KMS-11 (cell line): ENCODE results near the gene ZNF618.
A peak's percentile ranks its signal among the peaks of the same experiment; 100 is the strongest.

Source experiments
- H2AFZ ChIP-seq: fragments of 200-600 bp; sonication (generic); 2 replicates; pipeline ENCODE4 v1.6.1; 2016; ENCODE audit warnings: antibody characterized with exemption, mixed run types, low read depth
- H3K27ac ChIP-seq: fragments of 200-600 bp; sonication (generic); 2 replicates; pipeline ENCODE4 v1.6.1; 2016; ENCODE audit warnings: mild to moderate bottlenecking, mixed run types
- H3K27me3 ChIP-seq: fragments of 200-600 bp; sonication (generic); 2 replicates; pipeline ENCODE4 v1.6.1; 2017; ENCODE audit warnings: mild to moderate bottlenecking, low read depth, mixed run types, moderate library complexity; ENCODE audit not compliant: insufficient read depth
- H3K36me3 ChIP-seq: fragments of 200-600 bp; sonication (generic); 2 replicates; pipeline ENCODE4 v1.6.1; 2017; ENCODE audit warnings: mild to moderate bottlenecking, mixed run types; ENCODE audit not compliant: insufficient read depth
- H3K4me1 ChIP-seq: fragments of 200-600 bp; sonication (generic); 2 replicates; pipeline ENCODE4 v1.6.1; 2016; ENCODE audit warnings: mild to moderate bottlenecking, low read depth, mixed run types; ENCODE audit not compliant: poor library complexity, severe bottlenecking
- H3K4me2 ChIP-seq: fragments of 200-600 bp; sonication (generic); 2 replicates; pipeline ENCODE4 v1.7.0; 2016; ENCODE audit warnings: mild to moderate bottlenecking, mixed run types
- H3K4me3 ChIP-seq: fragments of 200-600 bp; sonication (generic); IDR thresholded peaks from 2 replicates; pipeline ENCODE4 v1.6.1; 2017; ENCODE audit warnings: low read depth, low read length, mixed read lengths; ENCODE audit not compliant: insufficient read depth
- H3K79me2 ChIP-seq: fragments of 200-600 bp; sonication (generic); 2 replicates; pipeline ENCODE4 v1.6.1; 2016; ENCODE audit warnings: low read depth, mixed run types; ENCODE audit not compliant: insufficient read depth
- H3K9ac ChIP-seq: fragments of 200-600 bp; sonication (generic); 2 replicates; pipeline ENCODE4 v1.6.1; 2016; ENCODE audit warnings: mild to moderate bottlenecking, mixed run types
- H4K20me1 ChIP-seq: fragments of 200-600 bp; sonication (generic); 2 replicates; pipeline ENCODE4 v1.6.1; 2016; ENCODE audit warnings: mild to moderate bottlenecking, mixed run types; ENCODE audit not compliant: insufficient read depth
- TF ChIP-seq, protein P1 (sequence below): fragments of 200-600 bp; sonication (generic); conservative IDR thresholded peaks from 2 replicates; pipeline ENCODE4 v1.6.1; 2017; ENCODE audit warnings: low read depth, mild to moderate bottlenecking, antibody characterized with exemption, low read length, moderate library complexity, mixed read lengths

Gene ZNF618

DNA sequence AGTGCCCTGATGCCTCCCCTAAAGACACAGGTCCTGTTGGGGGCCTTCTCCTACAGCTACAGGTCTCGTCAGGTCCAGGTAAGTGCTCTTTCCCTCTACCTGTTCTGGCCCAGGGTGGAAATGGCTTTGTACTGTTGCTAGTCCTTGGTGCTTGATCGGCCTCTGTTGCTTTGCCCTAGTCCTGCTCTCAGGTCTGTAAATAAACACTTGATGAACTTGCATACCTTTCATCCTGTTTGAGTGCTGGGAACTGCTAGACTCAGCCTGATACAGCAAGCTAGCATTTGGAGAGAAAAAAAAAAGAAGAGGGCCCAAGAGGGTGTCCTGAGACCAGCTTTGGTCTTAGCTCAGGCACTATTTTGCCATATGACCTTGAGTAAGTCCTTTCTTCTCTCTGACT lies 21.8 kb upstream of the ZNF618 start:
- Histone ChIP-seq H3K27ac (no peak overlapping the region), H4K20me1 (no peaks in the 10 kb centered on the region), H3K4me3 (no peak overlapping the region), H2AFZ (no peak overlapping the region), H3K4me1 (peaks cover 11% of the 10 kb centered on the region), H3K9ac (no peak overlapping the region), H3K27me3 (no peaks in the 10 kb centered on the region), H3K36me3 (no peaks in the 10 kb centered on the region), H3K4me2 (no peak overlapping the region), H3K79me2 (no peaks in the 10 kb centered on the region)
- TF ChIP-seq, protein P1, sequence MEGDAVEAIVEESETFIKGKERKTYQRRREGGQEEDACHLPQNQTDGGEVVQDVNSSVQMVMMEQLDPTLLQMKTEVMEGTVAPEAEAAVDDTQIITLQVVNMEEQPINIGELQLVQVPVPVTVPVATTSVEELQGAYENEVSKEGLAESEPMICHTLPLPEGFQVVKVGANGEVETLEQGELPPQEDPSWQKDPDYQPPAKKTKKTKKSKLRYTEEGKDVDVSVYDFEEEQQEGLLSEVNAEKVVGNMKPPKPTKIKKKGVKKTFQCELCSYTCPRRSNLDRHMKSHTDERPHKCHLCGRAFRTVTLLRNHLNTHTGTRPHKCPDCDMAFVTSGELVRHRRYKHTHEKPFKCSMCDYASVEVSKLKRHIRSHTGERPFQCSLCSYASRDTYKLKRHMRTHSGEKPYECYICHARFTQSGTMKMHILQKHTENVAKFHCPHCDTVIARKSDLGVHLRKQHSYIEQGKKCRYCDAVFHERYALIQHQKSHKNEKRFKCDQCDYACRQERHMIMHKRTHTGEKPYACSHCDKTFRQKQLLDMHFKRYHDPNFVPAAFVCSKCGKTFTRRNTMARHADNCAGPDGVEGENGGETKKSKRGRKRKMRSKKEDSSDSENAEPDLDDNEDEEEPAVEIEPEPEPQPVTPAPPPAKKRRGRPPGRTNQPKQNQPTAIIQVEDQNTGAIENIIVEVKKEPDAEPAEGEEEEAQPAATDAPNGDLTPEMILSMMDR = no peak

DNA sequence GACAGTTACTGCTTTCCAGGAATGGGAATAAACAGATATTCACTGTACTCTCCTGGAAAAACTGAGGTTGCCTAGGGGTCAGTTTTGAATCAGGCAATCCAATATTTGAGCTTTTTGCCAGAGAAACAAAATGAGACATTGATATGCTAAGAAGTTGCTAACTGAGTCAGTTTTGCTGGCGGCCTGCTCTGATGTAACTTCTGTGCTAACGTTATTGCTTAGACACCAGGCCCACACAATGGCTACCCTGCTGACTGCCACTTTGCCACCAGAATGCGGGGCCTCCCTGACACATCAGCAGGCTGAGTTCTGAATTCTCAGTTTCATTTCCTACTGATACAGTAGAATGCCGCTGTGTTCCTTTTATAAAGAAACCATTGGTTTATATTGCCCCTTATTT lies 18.2 kb upstream of the ZNF618 start:
- H3K4me3 ChIP-seq = no peak overlapping the region
- TF ChIP-seq, protein P1 = no peak
- no peaks in the 10 kb centered on the region for H3K36me3 ChIP-seq
- no peaks in the 10 kb centered on the region for H3K79me2 ChIP-seq
- H4K20me1 ChIP-seq = no peaks in the 10 kb centered on the region
- peak overlapping the region; percentile 31; the same call in 1 of the 2 replicates for H2AFZ ChIP-seq
- no peak overlapping the region for H3K9ac ChIP-seq
- no peaks in the 10 kb centered on the region for H3K27me3 ChIP-seq
- peak overlapping the region; percentile 8; the same call in 1 of the 2 replicates for H3K27ac ChIP-seq
- peaks cover 11% of the 10 kb centered on the region for H3K4me1 ChIP-seq
- H3K4me2 ChIP-seq = peak overlapping the region; percentile 11; the same call in 1 of the 2 replicates

DNA sequence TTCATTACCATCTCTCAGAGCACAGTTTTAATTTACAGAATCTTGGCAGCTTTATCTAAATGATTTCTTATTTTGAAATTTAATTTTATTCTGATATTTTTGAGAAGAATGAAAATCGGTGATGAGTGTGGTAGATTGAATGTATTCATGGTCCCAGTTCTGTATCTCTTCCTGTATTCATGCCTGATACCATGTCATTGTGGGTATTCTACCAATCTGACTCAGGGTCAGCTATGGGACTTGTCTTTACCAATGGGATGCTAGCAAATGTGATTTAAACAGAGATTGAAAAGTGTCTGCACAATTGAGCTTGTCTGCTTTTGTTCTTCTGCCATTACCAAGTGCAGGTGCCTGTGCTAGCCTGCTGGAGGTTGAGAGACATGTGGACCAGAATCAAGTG lies 17.8 kb upstream of the ZNF618 start:
- TF ChIP-seq, protein P1 = no peak
- peak overlapping the region; percentile 8; the same call in 1 of the 2 replicates for H3K27ac ChIP-seq
- 0 out of 2 replicates have a peak overlapping the region, but pooled peaks have one; percentile 31 for H2AFZ ChIP-seq

DNA sequence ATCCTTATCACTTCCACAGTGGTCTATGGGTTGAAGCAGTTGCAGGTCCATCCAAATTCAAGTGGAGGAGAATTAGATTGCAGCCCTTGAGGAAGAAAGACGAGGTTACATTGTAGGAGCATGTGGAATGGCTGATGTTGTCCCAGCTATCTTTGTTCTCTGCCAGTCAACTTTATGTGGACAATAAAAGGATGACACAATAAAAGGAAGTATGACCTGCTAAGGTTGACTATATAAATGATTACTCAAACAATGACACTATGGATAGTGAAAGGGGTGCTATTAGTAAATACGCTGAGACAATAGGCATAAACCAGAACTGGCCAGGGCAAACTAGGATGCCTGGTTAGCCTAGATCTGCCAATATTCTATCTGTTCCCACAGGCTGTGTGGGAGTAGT lies 12.8 kb upstream of the ZNF618 start:
- Histone ChIP-seq H3K36me3 (no peaks in the 10 kb centered on the region), H3K4me3 (no peak overlapping the region)

More for the DNA sequence above, 17.8 kb upstream of the ZNF618 start:
- Histone ChIP-seq H3K36me3 (no peaks in the 10 kb centered on the region), H3K4me1 (peaks cover 11% of the 10 kb centered on the region), H3K4me3 (no peak overlapping the region), H4K20me1 (no peaks in the 10 kb centered on the region), H3K79me2 (no peaks in the 10 kb centered on the region), H3K4me2 (peak overlapping the region; percentile 11; the same call in 1 of the 2 replicates), H3K9ac (no peak overlapping the region), H3K27me3 (no peaks in the 10 kb centered on the region)

More for the DNA sequence above, 12.8 kb upstream of the ZNF618 start:
- peaks cover 3% of the 10 kb centered on the region for H3K4me1 ChIP-seq
- TF ChIP-seq, protein P1 = no peak
- H3K4me2 ChIP-seq = no peak overlapping the region
- no peaks in the 10 kb centered on the region for H3K27me3 ChIP-seq
- H3K9ac ChIP-seq = no peak overlapping the region
- H3K27ac ChIP-seq = no peak overlapping the region
- H3K79me2 ChIP-seq = no peaks in the 10 kb centered on the region
- H2AFZ ChIP-seq = no peak overlapping the region
- no peaks in the 10 kb centered on the region for H4K20me1 ChIP-seq
